ENCODE measurements around the gene TMEM184C.

TMEM184C gene

DNA sequence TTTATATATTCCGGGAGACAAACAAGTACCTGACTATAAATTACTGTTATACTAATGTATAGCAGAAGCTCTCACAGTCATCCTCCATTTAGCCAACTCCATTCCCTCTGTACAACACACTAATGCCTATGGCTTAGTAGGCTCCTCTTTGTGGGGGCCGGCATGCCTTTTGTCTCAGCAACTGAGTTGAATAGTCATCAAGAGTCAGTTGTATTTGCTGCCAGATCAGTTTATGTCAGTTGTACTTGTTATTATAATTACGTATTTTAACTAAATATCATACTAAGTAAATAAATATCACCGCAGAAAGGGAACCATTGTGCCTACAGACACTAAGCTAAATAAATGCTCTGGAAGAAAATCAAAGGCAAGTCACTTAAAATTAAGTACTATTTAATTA lies 56.9 kb downstream of the TMEM184C start:
- no peak for DNase-seq

GRCh38 chr4:147674496-147674895 lies 57.3 kb downstream of the TMEM184C start:
- DNase-seq = no peak

GRCh38 chr4:147678106-147678505 lies 60.9 kb downstream of the TMEM184C start:
- DNase-seq = no peak

GRCh38 chr4:147678796-147679549 lies 61.8 kb downstream of the TMEM184C start:
- no peak for DNase-seq

DNA sequence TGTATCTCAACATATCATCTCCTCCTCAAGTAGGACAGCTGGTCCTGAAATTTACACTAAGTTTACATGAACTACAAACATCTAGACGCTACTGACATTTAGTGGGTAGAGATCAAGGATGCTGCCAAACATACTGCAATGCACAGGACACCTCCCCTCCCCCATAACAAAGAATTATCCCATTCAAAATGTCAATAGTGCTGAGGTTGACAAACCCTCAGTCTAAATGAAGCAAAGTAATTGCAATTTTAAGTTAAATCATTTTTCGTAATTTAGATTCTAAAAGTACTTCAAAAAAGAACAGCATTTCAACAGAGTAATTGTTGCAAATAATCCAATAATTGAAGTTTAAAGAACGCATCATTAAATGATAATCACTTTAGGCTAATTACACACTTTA lies 65.6 kb downstream of the TMEM184C start:
- no peak for DNase-seq

GRCh38 chr4:147683188-147683591 lies 66.0 kb downstream of the TMEM184C start:
- DNase-seq = no peak

GRCh38 chr4:147683717-147684700 lies 66.8 kb downstream of the TMEM184C start, which contains the start of gene PRMT9:
Gene PRMT9, minus strand, starts transcription at chr4:147684163. Its CDS starts 176 bp downstream, at chr4:147683987.
- peak; percentile 69 for DNase-seq

DNA sequence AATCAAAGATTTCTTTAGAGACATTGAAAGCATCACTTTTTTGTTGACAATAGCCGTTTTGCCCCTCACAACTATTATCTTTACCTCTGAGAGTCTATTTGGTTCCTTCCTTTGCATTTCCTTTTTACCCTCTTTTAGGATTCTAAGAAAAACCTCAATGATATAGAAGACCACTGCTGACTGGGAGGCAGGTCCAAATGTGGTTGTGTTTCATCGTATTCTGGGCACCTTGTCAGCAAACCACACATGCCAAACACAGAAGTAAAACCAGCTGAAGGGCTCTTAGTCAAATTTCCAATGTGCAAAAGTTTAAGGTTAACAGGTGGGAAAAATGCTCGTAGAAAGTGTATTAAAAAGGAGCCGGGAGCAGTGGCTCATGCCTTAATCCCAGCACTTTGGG lies 71.9 kb downstream of the TMEM184C start:
- DNase-seq = no peak

DNA sequence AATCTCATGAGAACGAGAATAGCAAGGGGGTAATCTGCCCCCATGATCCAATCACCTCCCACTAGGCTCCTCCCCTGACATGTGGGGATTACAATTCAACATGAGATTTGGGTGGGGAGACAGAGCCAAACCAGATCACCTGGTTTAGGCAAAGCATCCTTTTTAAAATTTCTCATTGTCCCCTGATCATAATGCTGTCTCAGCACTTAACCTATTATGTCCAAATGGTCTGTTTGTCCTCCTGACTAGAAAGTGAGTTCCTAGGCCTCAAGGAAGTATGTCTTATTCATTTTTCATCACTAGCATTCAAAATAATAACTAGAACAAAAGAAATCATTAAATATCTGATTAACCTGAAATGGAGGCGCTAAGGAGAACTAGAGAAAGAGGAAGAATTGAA lies 74.6 kb downstream of the TMEM184C start:
- no peak for DNase-seq

DNA sequence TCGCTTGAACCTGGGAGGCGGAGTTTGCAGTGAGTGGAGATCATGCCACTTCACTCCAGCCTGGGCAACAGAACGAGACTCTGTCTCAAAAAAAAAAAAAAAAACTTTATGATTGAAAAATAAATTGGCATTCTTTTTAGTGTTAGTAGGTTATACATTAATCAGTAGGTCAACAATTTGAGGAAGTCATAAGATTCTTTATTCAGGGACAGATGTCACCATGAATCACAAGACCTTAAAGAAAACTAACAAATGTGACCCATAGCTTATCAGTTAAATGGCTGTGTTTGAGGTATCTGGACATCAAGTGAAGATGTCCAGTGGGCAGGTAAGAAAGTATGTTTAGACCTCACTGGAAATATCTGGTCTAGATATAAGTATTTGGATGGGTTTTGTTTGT lies 76.0 kb downstream of the TMEM184C start:
- DNase-seq = no peak

DNA sequence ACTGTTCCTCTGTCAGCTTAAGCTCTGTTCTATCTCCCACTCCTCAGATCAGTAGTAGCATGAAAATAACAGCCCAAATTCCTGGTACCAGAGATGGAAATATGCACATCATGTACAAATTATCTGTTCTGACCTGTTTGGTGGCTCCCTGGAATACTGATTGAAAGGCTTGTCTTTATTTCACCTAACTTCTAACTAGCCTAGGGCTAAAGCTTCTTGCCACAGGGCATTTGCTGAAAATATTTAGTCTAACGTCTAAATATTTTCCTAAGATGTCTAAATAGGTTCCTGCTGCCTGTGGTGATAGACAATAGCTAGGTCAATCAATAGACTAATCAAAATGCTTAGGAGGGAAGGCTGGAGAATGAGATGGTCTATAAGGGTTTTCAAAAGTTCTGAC lies 79.7 kb downstream of the TMEM184C start:
- DNase-seq = no peak

GRCh38 chr4:147704846-147705245 lies 87.6 kb downstream of the TMEM184C start:
- no peak for DNase-seq

- no peak for DNase-seq
These were observed 90.9 kb downstream of the TMEM184C start for GRCh38 chr4:147707892-147708672.

DNA sequence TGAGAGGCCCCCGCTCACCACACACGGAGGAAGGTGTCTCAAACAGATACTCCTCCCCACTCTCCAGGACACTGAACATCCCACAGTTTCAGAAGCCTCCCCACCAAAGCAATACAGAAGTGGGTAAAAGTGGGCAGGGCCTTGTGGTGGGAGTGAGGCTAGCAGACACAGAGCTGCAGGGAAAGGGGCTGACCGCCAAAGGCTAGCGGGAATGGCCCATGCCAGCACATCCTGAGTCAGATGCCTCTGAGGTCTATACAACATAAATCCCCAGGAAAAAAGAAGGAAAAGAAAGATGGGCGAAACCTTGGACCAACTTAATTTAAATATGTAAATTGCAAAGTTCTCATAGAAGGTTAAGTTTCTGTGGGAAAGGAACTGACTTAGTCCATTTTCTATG lies 92.8 kb downstream of the TMEM184C start:
- no peak for DNase-seq

DNA sequence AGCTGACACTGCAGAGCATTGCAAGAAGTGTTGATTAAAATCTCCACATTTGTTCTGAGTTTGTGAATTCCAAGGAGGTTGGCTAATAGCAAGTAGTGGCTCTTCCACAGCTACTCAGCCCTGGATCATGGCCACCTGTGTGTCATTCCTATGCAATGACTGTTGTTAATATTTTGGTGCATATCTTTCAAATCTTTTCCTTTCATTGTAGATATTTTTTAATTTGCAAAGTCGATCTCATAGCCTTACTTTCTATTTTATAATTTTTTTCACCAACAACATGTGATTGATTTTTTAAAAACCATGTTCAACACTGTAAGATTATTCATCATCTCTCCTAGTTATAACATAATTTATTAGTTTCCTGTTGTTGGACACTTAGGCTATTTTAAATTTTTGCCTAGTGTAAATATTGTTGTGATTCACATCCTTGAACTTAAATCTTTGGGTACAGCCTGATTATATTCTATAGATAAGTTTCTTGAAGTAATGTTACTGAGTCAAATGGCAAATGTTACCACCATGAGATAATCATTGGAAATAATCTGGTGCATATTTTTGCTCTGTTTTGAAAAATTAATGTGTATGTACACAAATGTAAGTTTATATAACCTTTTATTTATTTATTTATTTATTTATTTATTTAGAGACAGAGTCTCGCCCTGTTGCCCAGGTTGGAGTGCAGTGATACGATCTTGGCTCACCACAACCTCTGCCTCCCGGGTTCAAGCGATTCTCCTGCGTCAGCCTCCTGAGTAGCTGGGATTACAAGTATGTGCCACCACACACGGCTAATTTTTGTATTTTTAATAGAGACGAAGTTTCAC lies 97.6 kb downstream of the TMEM184C start:
- DNase-seq = no peak

DNA sequence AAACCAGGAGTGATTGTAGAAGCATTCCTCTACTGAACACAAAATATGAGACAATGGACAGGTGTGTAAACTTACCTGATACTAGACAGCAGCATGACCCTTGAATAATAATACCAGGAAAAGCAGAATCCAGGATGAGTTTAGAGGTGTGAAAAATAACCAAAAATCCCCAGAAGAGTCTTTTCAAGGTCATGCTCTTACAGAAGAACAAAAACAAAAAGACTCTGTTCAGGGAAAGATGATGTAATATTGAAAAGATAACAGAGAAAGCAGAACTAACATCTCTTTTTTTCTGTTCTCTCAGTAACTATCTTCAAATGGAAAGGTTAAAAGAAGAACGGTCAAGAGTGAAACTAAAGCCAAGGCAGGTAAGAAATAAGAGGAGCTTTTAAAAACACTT lies 100.7 kb downstream of the TMEM184C start:
- no peak for DNase-seq

Measured in DMS153 (cell line).